ENCODE results near the gene JCAD.
"Not testable (repeated sequence)": the region's sequence is repeated elsewhere in the genome, so short reads cannot be mapped to it uniquely, and the experiment has no call there.

JCAD gene

GRCh38 chr10:30059209-30060107, at the start of gene JCAD:
Gene JCAD (minus strand): TSS chr10:30059586. CDS start chr10:30047812, 11,774 bp downstream.
- TF ChIP-seq CTCF (IDR thresholded peaks at IDR 0.05; ENCODE audit: low read length, missing control alignments): no peak
- H3K4me3 ChIP-seq (replicated peaks; ENCODE audit: low read depth, low read length): peak within 1 kb of the TSS; percentile 64
- DNase-seq (ENCODE audit: low read depth): peak; percentile 23

- no peak for DNase-seq (ENCODE audit: low read depth)
- H3K4me3 ChIP-seq (replicated peaks; ENCODE audit: low read depth, low read length): no peak overlapping the region
- TF ChIP-seq CTCF (IDR thresholded peaks at IDR 0.05; ENCODE audit: low read length, missing control alignments): no peak
Measured at GRCh38 chr10:30106987-30107386, 47.6 kb upstream of the JCAD start.

- TF ChIP-seq CTCF (IDR thresholded peaks at IDR 0.05; ENCODE audit: low read length, missing control alignments): no peak
- no peak for DNase-seq (ENCODE audit: low read depth)
- no peak overlapping the region for H3K4me3 ChIP-seq (replicated peaks; ENCODE audit: low read depth, low read length)
Measured at GRCh38 chr10:30103595-30104320, 44.4 kb upstream of the JCAD start.

- DNase-seq (ENCODE audit: low read depth); H3K4me3 ChIP-seq (replicated peaks; ENCODE audit: low read depth, low read length): not testable (repeated sequence)
Measured at GRCh38 chr10:30099706-30100105, 40.3 kb upstream of the JCAD start.

- no peak for DNase-seq (ENCODE audit: low read depth)
- no peak for TF ChIP-seq CTCF (IDR thresholded peaks at IDR 0.05; ENCODE audit: low read length, missing control alignments)
- H3K4me3 ChIP-seq (replicated peaks; ENCODE audit: low read depth, low read length): no peak overlapping the region
Measured at GRCh38 chr10:30099101-30099500, 39.7 kb upstream of the JCAD start.

GRCh38 chr10:30098629-30099028, 39.2 kb upstream of the JCAD start:
- peak; percentile 68 for DNase-seq (ENCODE audit: low read depth)
- no peak overlapping the region for H3K4me3 ChIP-seq (replicated peaks; ENCODE audit: low read depth, low read length)
- TF ChIP-seq CTCF (IDR thresholded peaks at IDR 0.05; ENCODE audit: low read length, missing control alignments): no peak

- TF ChIP-seq CTCF (IDR thresholded peaks at IDR 0.05; ENCODE audit: low read length, missing control alignments): no peak
- DNase-seq (ENCODE audit: low read depth): no peak
- H3K4me3 ChIP-seq (replicated peaks; ENCODE audit: low read depth, low read length): no peak overlapping the region
Measured at GRCh38 chr10:30096564-30096963, 37.2 kb upstream of the JCAD start.
